ENCODE data around the gene RNF168. TPM values are rescaled to one million over a fixed set of nuclear protein-coding genes. Genes with fewer than 3 reads are reported as not detected.
"Not testable (repeated sequence)": the region's sequence is repeated elsewhere in the genome, so short reads cannot be mapped to it uniquely, and the experiment has no call there.

The RNF168 gene
- total RNA-seq, 1 experiment from 2014 or later, result 17.1 TPM

DNA sequence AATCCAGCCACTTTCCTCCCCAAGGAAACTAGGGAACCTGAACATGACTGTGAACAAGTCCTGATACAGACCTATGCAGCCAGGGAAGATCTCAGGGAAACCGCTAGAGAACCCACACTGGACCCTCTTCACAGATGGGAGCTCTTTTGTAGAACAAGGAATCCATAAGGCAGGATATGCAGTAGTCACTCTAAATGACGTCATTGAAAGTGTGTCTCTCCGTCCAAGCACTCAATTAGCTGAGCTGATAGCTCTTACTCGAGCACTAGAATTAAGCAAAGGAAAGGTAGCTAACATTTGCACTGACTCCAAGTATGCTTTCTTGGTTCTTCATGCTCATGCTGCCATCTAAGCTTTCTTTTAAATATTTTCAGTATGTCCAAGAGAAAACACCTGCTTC lies 21.6 kb upstream of the RNF168 start:
- Histone ChIP-seq H3K4me1 (replicated peaks) (peaks cover 5% of the 10 kb centered on the region), H3K27me3 (replicated peaks) (no peaks in the 10 kb centered on the region), H3K27ac (no peak overlapping the region), H3K36me3 (no peaks in the 10 kb centered on the region), H3K9me3 (replicated peaks) (peaks cover 4% of the 10 kb centered on the region; the same call in 1 of the 2 replicates), H3K4me3 (no peak overlapping the region)
- no peak for DNase-seq (ENCODE audit: low read depth in 1 of 2, low spot score in 2 of 2)

DNA sequence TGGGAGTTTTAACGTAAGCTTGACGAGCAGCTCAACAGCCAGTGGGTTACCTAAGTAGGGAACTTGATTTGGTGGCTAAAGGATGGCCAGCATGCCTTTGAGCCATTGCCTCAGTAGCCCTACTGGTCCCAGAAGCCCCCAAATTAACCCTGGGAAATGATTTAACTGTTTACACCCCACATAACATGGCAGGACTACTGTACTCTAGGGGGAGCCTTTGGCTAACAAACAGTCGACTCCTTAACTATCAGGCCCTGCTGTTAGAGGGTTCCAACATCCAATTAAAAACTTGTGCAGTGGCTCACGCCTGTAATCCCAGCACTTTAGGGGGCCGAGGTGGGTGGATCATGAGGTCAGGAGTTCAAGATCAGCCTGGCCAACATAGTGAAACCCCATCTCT lies 21.0 kb upstream of the RNF168 start:
- H3K9me3 ChIP-seq (replicated peaks), result peaks cover 4% of the 10 kb centered on the region; the same call in 1 of the 2 replicates
- H3K36me3 ChIP-seq, result no peaks in the 10 kb centered on the region
- H3K27ac ChIP-seq, result no peak overlapping the region
- peaks cover 5% of the 10 kb centered on the region for H3K4me1 ChIP-seq (replicated peaks)
- no peaks in the 10 kb centered on the region for H3K27me3 ChIP-seq (replicated peaks)
- H3K4me3 ChIP-seq, result no peak overlapping the region
- DNase-seq (ENCODE audit: low read depth in 1 of 2, low spot score in 2 of 2), result no peak

DNA sequence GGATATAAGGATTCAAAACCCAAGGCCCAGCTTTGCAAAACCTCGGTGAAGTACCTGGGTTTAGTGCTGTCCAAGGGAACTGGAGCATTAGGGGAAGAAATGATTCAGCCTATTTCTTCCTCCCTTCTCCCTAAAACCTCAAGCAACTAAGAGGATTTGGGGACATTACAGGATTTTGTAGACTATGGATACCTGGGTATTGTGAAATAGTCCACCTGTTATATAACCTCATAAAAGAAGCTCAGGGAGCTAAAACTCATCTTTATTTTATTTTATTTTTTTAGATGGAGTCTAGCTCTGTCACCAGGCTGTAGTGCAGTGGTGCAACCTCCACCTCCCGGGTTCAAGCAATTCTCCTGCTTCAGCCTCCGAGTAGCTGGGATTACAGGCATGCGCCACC lies 20.3 kb upstream of the RNF168 start:
- DNase-seq (ENCODE audit: low read depth in 1 of 2, low spot score in 2 of 2), result no peak
- Histone ChIP-seq H3K4me3 (no peak overlapping the region), H3K27ac (no peak overlapping the region), H3K4me1 (replicated peaks) (peaks cover 4% of the 10 kb centered on the region), H3K36me3 (no peaks in the 10 kb centered on the region), H3K27me3 (replicated peaks) (no peaks in the 10 kb centered on the region), H3K9me3 (replicated peaks) (peaks cover 4% of the 10 kb centered on the region; the same call in 1 of the 2 replicates)

- not testable (repeated sequence) for DNase-seq (ENCODE audit: low read depth in 1 of 2, low spot score in 2 of 2); H3K9me3 ChIP-seq (replicated peaks); H3K36me3 ChIP-seq; H3K4me1 ChIP-seq (replicated peaks); H3K27me3 ChIP-seq (replicated peaks); H3K4me3 ChIP-seq; H3K27ac ChIP-seq
These were observed 17.7 kb upstream of the RNF168 start for GRCh38 chr3:196521291-196521690.

- no peak overlapping the region for H3K4me3 ChIP-seq
- no peaks in the 10 kb centered on the region for H3K27me3 ChIP-seq (replicated peaks)
- no peaks in the 10 kb centered on the region for H3K4me1 ChIP-seq (replicated peaks)
- H3K36me3 ChIP-seq, result no peaks in the 10 kb centered on the region
- 0 out of 2 replicates have a peak, but pooled peaks cover 4% of the 10 kb centered on the region for H3K9me3 ChIP-seq (replicated peaks)
- DNase-seq (ENCODE audit: low read depth in 1 of 2, low spot score in 2 of 2), result no peak
- H3K27ac ChIP-seq, result no peak overlapping the region
These were observed 16.1 kb upstream of the RNF168 start for GRCh38 chr3:196519718-196520082.

DNA sequence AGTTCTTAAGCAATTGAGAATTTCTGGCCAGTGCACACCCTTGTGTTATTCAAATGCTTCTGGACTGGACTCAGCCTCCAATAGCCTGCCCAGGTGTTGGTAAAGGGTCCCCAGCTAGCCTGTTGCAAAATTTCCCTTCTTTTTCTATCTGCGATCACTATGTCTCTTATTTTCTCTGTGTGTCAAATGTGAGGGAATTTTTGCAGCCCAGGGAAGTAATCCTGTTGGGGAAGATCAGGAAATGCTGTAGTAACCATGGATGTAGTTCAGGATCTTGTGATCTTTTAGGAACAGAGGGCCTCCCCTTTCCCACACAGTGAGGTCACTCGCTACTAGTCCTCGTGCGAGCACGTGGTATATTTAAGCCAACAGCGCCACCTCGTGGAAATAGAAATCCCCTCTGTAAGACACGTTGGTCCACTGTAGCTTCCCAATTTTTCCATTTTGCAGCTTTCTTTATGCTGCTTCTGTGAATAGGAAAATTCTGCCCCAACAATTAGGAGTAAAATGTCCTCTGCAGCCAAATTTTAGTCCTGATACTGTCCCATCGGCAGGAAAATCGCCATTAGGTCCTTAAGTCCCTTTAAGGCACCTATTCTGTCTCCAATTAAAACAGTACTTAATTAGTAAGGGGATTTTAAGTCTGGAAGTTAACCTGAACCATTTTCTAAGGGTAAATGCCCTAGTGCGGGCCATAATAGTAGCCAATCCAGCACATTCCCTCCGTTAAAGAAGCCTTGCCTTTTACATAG lies 15.6 kb upstream of the RNF168 start:
- no peaks in the 10 kb centered on the region for H3K27me3 ChIP-seq (replicated peaks)
- no peaks in the 10 kb centered on the region for H3K36me3 ChIP-seq
- peaks cover 3% of the 10 kb centered on the region for H3K4me1 ChIP-seq (replicated peaks)
- DNase-seq (ENCODE audit: low read depth in 1 of 2, low spot score in 2 of 2), result peak; percentile 58 to 84
- H3K9me3 ChIP-seq (replicated peaks), result 0 out of 2 replicates have a peak, but pooled peaks cover 4% of the 10 kb centered on the region
- H3K4me3 ChIP-seq, result no peak overlapping the region
- H3K27ac ChIP-seq, result no peak overlapping the region

DNA sequence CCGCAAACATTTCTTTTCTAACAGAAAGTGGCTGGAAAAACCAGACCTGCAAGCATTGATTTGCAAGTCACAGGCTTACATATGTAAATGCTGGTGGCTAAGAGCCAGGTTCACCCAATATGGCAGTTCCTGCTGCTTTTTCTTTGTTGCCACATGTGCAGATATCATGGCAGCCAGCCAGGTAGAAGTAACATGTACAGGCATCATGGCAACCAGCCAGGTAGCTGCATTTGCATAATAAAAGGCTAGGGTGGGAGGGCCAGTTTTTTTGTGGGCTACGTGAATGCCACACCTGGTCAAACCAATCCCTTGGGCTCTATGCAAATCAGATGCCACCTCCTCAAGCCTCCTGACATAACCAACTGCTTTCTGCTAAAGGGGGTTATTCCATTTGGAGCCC lies 14.4 kb upstream of the RNF168 start:
- Histone ChIP-seq H3K27me3 (replicated peaks) (no peaks in the 10 kb centered on the region), H3K36me3 (no peaks in the 10 kb centered on the region), H3K4me1 (replicated peaks) (peaks cover 8% of the 10 kb centered on the region), H3K27ac (no peak overlapping the region), H3K4me3 (no peak overlapping the region), H3K9me3 (replicated peaks) (0 out of 2 replicates have a peak, but pooled peaks cover 4% of the 10 kb centered on the region)
- DNase-seq (ENCODE audit: low read depth in 1 of 2, low spot score in 2 of 2), result no peak

DNA sequence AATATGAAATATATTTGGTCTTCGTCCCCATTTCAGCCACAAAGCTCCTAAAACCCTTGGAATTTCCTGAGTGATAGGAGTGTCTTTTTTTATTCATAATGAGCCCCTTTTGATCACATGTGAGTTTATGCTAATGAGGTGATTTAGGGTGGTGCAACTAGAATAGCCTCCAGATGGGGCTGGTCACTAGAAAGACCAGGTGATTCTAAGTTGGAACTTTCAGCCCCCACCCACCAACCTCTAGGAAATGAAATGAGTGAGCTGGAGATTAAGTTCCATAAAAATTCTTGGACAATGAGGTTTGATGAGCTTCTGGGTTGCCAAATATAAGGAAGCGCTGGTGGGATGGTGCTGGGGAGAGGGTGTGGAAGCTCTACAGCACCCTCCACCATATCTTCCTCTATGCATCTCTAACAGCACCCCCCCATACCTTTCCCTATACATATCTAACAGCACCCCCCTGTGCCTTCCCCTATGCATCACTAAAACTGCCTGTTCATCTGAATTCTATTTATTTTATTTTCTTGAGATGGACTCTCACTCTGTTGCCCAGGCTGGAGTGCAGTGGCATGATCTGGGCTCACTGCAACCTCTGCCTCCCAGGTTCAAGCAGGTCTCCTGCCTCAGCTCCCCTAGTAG lies 13.7 kb upstream of the RNF168 start:
- H3K9me3 ChIP-seq (replicated peaks), result 0 out of 2 replicates have a peak, but pooled peaks cover under 1% of the 10 kb centered on the region

DNA sequence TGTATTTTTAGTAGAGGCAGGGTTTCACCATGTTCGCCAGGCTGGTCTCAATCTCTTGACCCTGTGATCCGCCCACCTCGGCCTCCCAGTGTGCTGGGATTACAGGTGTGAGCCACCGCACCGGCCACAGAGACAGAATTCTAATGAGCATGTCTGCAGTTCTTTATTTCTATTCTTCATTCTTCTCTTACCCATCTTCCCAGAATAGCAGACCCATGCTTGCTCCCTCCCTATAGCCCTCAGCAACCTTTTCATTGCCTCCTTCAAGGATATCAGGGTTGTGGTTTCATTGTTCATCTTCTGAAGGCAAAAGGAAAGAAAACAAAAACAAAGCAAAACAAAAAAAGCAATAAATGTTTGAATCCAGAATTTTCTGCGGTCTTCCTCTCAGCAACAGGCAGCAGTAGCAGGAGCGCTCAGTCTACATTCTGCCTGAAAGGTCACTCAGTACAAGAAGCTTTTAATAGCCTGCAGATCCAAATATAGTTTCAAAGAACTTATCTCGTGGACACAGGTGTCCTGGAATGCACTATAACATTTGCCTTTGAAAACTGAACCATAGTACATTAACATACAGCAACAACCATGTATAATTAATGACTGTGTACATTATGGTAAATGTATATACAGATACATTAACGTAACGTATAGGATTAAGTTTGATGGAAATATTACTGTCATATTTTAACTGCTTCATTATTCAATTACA lies 11.5 kb upstream of the RNF168 start, which contains the start of gene SMCO1:
Gene SMCO1, minus strand, starts transcription at position 434 of the 709 bp plus-strand sequence. Its CDS starts 137 bp downstream, at position 297.
- H3K27me3 ChIP-seq (replicated peaks), result no peaks in the 10 kb centered on the region
- peaks cover 8% of the 10 kb centered on the region for H3K4me1 ChIP-seq (replicated peaks)
- H3K27ac ChIP-seq, result no peak within 1 kb of the TSS
- H3K36me3 ChIP-seq, result no peaks in the 10 kb centered on the region
- no peak for DNase-seq (ENCODE audit: low read depth in 1 of 2, low spot score in 2 of 2)
- no peaks in the 10 kb centered on the region for H3K9me3 ChIP-seq (replicated peaks)
- no peak within 1 kb of the TSS for H3K4me3 ChIP-seq

More for the DNA sequence above, 13.7 kb upstream of the RNF168 start:
- Histone ChIP-seq H3K36me3 (no peaks in the 10 kb centered on the region), H3K27ac (no peak overlapping the region), H3K4me3 (no peak overlapping the region), H3K27me3 (replicated peaks) (no peaks in the 10 kb centered on the region), H3K4me1 (replicated peaks) (peaks cover 8% of the 10 kb centered on the region)
- DNase-seq (ENCODE audit: low read depth in 1 of 2, low spot score in 2 of 2), result no peak

DNA sequence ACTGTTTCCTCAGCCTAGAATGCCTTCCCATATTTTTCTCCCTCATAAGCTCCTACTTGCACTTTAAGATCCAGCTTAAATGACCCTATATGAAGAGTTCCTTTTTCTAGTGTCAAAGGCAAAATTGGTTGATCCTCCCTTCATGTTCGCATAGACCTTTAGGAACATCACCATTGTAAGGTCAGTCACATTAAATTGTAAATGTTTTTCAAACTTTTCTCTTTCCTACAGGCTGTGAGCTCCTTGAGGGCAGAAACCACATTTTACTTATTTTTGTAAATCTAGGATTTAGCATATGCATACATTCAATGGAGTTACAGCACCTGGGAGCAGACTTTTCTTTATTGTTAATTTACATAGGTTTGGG lies 10.8 kb upstream of the RNF168 start:
- H3K4me1 ChIP-seq (replicated peaks), result peaks cover 8% of the 10 kb centered on the region
- H3K36me3 ChIP-seq, result no peaks in the 10 kb centered on the region
- DNase-seq (ENCODE audit: low read depth in 1 of 2, low spot score in 2 of 2), result no peak
- no peaks in the 10 kb centered on the region for H3K9me3 ChIP-seq (replicated peaks)
- no peak overlapping the region for H3K4me3 ChIP-seq
- no peaks in the 10 kb centered on the region for H3K27me3 ChIP-seq (replicated peaks)
- H3K27ac ChIP-seq, result no peak overlapping the region

DNA sequence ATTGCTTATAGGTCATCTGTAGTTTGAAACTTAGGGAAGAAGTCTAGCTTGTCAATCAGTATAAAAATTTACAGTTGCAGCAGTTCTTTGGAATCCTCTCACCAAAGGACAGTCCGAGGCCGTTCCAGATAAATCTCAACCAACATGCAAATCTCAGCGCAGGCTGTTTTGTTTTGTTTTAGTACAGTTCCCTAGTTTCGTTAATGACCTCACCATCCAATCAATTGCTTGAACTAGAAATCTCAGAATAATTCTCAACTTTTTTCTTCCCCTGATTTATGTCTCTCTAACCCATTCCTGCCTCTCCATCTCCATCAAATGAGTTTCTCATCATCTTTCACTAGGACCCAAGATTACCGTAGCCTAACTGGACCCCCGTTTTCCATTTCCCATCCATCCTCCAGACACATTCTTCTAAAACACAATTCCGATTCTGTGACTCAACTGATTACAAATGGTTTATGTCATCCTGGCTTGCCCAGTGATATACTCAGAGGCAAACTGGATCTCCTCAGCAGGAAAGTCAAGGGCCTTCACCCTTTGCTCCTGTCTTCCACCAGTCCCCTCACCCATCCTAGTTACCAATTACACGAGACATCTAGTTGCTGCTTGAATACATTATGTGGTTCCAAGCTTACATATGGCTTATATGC lies 10.3 kb upstream of the RNF168 start:
- Histone ChIP-seq H3K27ac (no peak overlapping the region), H3K36me3 (no peaks in the 10 kb centered on the region), H3K27me3 (replicated peaks) (no peaks in the 10 kb centered on the region), H3K4me1 (replicated peaks) (peaks cover 8% of the 10 kb centered on the region), H3K4me3 (no peak overlapping the region), H3K9me3 (replicated peaks) (no peaks in the 10 kb centered on the region)
- DNase-seq (ENCODE audit: low read depth in 1 of 2, low spot score in 2 of 2), result peak in 1 of 2 experiments; percentile 17

DNA sequence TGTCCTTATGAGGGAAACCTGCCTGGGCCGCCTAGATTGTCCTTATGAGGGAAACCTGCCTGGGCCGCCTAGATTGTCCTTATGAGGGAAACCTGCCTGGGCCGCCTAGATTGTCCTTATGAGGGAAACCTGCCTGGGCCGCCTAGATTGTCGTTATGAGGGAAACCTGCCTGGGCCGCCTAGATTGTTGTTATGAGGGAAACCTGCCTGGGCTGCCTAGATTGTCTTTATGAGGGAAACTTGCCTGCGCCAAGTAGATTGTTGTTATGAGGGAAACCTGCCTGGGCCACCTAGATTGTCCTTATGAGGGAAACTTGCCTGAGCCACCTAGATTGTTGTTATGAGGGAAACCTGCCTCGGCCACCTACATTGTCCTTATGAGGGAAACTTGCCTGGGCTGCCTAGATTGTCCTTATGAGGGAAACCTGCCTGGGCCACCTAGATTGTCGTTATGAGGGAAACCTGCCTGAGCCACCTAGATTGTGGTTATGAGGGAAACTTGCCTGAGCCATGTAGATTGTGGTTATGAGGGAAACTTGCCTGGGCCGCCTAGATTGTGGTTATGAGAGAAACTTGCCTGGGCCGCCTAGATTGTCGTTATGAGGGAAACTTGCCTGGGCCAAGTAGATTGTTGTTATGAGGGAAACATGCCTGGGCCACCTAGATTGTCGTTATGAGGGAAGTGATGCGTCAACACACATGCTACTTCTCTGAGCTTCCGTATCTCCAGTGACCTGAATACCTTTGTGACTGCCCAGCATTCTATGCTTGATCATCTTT lies 8.3 kb upstream of the RNF168 start:
- H3K9me3 ChIP-seq (replicated peaks); DNase-seq (ENCODE audit: low read depth in 1 of 2, low spot score in 2 of 2); H3K27ac ChIP-seq; H3K4me1 ChIP-seq (replicated peaks); H3K36me3 ChIP-seq; H3K27me3 ChIP-seq (replicated peaks); H3K4me3 ChIP-seq: not testable (repeated sequence)

DNA sequence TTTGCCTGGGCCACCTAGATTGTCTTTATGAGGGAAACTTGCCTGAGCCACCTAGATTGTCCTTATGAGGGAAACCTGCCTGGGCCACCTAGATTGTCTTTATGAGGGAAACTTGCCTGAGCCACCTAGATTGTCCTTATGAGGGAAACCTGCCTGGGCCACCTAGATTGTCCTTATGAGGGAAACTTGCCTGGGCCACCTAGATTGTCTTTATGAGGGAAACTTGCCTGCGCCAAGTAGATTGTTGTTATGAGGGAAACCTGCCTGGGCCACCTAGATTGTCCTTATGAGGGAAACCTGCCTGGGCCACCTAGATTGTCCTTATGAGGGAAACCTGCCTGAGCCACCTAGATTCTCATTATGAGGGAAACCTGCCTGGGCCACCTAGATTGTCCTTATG lies 7.5 kb upstream of the RNF168 start:
- H3K4me1 ChIP-seq (replicated peaks); H3K9me3 ChIP-seq (replicated peaks); H3K27me3 ChIP-seq (replicated peaks); H3K4me3 ChIP-seq; H3K27ac ChIP-seq; DNase-seq (ENCODE audit: low read depth in 1 of 2, low spot score in 2 of 2); H3K36me3 ChIP-seq: not testable (repeated sequence)

Data from SJSA1 (cell line).